A549 (cell line): Measurements from ENCODE around the gene ADGRE1. TPM values are rescaled to one million over a fixed set of nuclear protein-coding genes. Genes with fewer than 3 reads are reported as not detected.
A peak's percentile ranks its signal among the peaks of the same experiment; 100 is the strongest.

Experiments
- ATAC-seq, 2 experiments: fragments of 200-7000 bp in 1 of 2; fragments of >200 bp in 1 of 2; cut with Nextera tagmentation in 1 of 2; cut with Tn5 transposase in 1 of 2; 3 replicates each; pipeline versions ENCODE4 v1.8.0 to v1.9.1; 2018 to 2020; ENCODE audit warnings: mild to moderate bottlenecking in 1 of 2, moderate library complexity in 1 of 2
- CTCF ChIA-PET: fragments of 300-600 bp; sonication (Branson Sonifier 250); formaldehyde crosslinking; extraction: SDS; loops from one replicate; lab custom pipeline; 2021; ENCODE audit warnings: antibody characterized with exemption, inconsistent platforms; lab: Yijun Ruan, JAX
- POLR2A ChIA-PET: fragments of 350-600 bp; formaldehyde crosslinking; extraction: SDS; loops from one replicate; lab custom pipeline; 2021; ENCODE audit warnings: antibody characterized with exemption, inconsistent platforms; lab: Yijun Ruan, JAX
- DNase-seq, 2 experiments: peaks; one replicate each; pipeline versions ENCODE4 v3.0.0 to v3.0.0-alpha.2; 2011 to 2016; ENCODE audit warnings: low read depth in 1 of 2, low spot score in 1 of 2
- FAIRE-seq: peaks from 2 replicates; lab custom pipeline; 2011; peaks lifted over from hg19 to GRCh38; lab: Jason Lieb, UNC
- H3K27ac ChIP-seq, 2 experiments: fragments of >200 bp; sonication (Bioruptor Twin); formaldehyde crosslinking; 3 replicates each; pipeline ENCODE4 v1.5.1; 2016 to 2017
- H3K4me1 ChIP-seq: fragments of >200 bp; sonication (Bioruptor Twin); formaldehyde crosslinking; 3 replicates; pipeline ENCODE4 v1.6.1; 2016
- H3K4me2 ChIP-seq: fragments of >200 bp; sonication (Bioruptor Twin); formaldehyde crosslinking; 3 replicates; pipeline ENCODE4 v1.6.1; 2016
- H3K4me3 ChIP-seq: fragments of >200 bp; sonication (Bioruptor Twin); formaldehyde crosslinking; 3 replicates; pipeline ENCODE4 v1.5.1; 2016
- H3K9me3 ChIP-seq: fragments of >200 bp; sonication (Bioruptor Twin); formaldehyde crosslinking; 3 replicates; pipeline ENCODE4 v1.6.1; 2016
- BCL3 ChIP-seq: fragments of >200 bp; sonication (Bioruptor Twin); formaldehyde crosslinking; IDR thresholded peaks from 3 replicates; pipeline ENCODE4 v1.6.1; 2016
- CBX2 ChIP-seq: fragments of 200-600 bp; sonication (generic); IDR thresholded peaks from 2 replicates; pipeline ENCODE4 v1.6.1; 2016; ENCODE audit warnings: low read depth, mild to moderate bottlenecking, borderline replicate concordance
- CEBPB ChIP-seq, 2 experiments: fragments of >200 bp in 1 of 2; sonication (Bioruptor Twin) in 1 of 2; formaldehyde crosslinking in 1 of 2; IDR thresholded peaks; 2 replicates each; pipeline ENCODE4 v1.6.1; 2012 to 2016
- CHD2 ChIP-seq: fragments of 150-350 bp; IDR thresholded peaks from 2 replicates; pipeline ENCODE4 v1.6.1; 2014; ENCODE audit warnings: low read length; ENCODE audit not compliant: partially characterized antibody
- CHD4 ChIP-seq: fragments of 200-600 bp; sonication (generic); IDR thresholded peaks from 2 replicates; pipeline ENCODE4 v1.6.1; 2016; ENCODE audit warnings: antibody characterized with exemption, mild to moderate bottlenecking, borderline replicate concordance
- ESRRA ChIP-seq: fragments of 150-350 bp; IDR thresholded peaks from 2 replicates; pipeline ENCODE4 v1.6.1; 2014; ENCODE audit warnings: mild to moderate bottlenecking, low read length, borderline replicate concordance
- HEYL ChIP-seq: fragments of 250-450 bp; sonication (Bioruptor Pico); IDR thresholded peaks from 2 replicates; pipeline ENCODE4 v1.8.0; 2021; ENCODE audit warnings: mild to moderate bottlenecking, moderate library complexity
- HMGXB4 ChIP-seq: fragments of 250-450 bp; sonication (Bioruptor Pico); IDR thresholded peaks from 2 replicates; pipeline ENCODE4 v1.5.0; 2021; ENCODE audit warnings: mild to moderate bottlenecking, moderate library complexity, borderline replicate concordance
- HOXB13 ChIP-seq: fragments of 250-450 bp; sonication (Bioruptor Pico); IDR thresholded peaks from 2 replicates; pipeline ENCODE4 v1.5.0; 2020; ENCODE audit warnings: low read depth, mild to moderate bottlenecking, moderate library complexity
- MAX ChIP-seq: IDR thresholded peaks from 2 replicates; pipeline ENCODE4 v1.6.1; 2012
- MYC ChIP-seq: IDR thresholded peaks from 2 replicates; pipeline ENCODE4 v1.6.1; 2012; ENCODE audit warnings: mild to moderate bottlenecking, inconsistent platforms, low read length, improper control_type of control experiment, borderline replicate concordance
- PHF8 ChIP-seq: fragments of 200-600 bp; sonication (generic); IDR thresholded peaks from 2 replicates; pipeline ENCODE4 v1.6.1; 2016; ENCODE audit warnings: low read depth, mild to moderate bottlenecking, antibody characterized with exemption, moderate library complexity, borderline replicate concordance
- POLR2AphosphoS2 ChIP-seq: conservative IDR thresholded peaks from 2 replicates; pipeline ENCODE4 v1.6.1; 2012; ENCODE audit warnings: low read length, improper control_type of control experiment, inconsistent platforms
- RAD21 ChIP-seq, 2 experiments: fragments of >200 bp in 1 of 2; sonication (Bioruptor Twin) in 1 of 2; formaldehyde crosslinking in 1 of 2; IDR thresholded peaks in 1 of 2; conservative IDR thresholded peaks in 1 of 2; 2 replicates in 1 of 2; 3 replicates in 1 of 2; pipeline ENCODE4 v1.6.1; 2012 to 2018; ENCODE audit warnings: inconsistent platforms in 1 of 2
- RARB ChIP-seq: fragments of 250-450 bp; sonication (Bioruptor Pico); IDR thresholded peaks from 2 replicates; pipeline ENCODE4 v1.8.0; 2021; ENCODE audit warnings: mild to moderate bottlenecking, moderate library complexity
- RCOR1 ChIP-seq: fragments of 150-350 bp; IDR thresholded peaks from 2 replicates; pipeline ENCODE4 v1.6.1; 2014; ENCODE audit warnings: antibody characterized with exemption, low read length, low read depth
- SREBF2 ChIP-seq: fragments of 450-650 bp; IDR thresholded peaks from 2 replicates; pipeline ENCODE4 v1.6.1; 2014; ENCODE audit warnings: mild to moderate bottlenecking, moderate library complexity
- TP53 ChIP-seq: fragments of 250-450 bp; sonication (Bioruptor Pico); IDR thresholded peaks from 2 replicates; pipeline ENCODE4 v1.5.0; 2021; ENCODE audit warnings: mild to moderate bottlenecking, moderate library complexity
- USF2 ChIP-seq: fragments of 450-650 bp; IDR thresholded peaks from 2 replicates; pipeline ENCODE4 v1.6.1; 2014; ENCODE audit warnings: antibody characterized with exemption
- ZFP36 ChIP-seq: fragments of 450-650 bp; IDR thresholded peaks from 2 replicates; pipeline ENCODE4 v1.6.1; 2014; ENCODE audit warnings: borderline replicate concordance; ENCODE audit not compliant: partially characterized antibody
- ZSCAN20 ChIP-seq: fragments of 250-450 bp; sonication (Bioruptor Pico); IDR thresholded peaks from 2 replicates; pipeline ENCODE4 v1.8.0; 2022; ENCODE audit warnings: mild to moderate bottlenecking, moderate library complexity
- WGBS: methylation state at CpG from one replicate; pipeline ENCODE4 v1.1.6; 2017; ENCODE audit errors: missing lambda C conversion rate; 5-methylcytosine and 5-hydroxymethylcytosine counted together
- polyA plus RNA-seq, 4 experiments: library from polyadenylated mRNA; depleted of rRNA in 3 of 4; stranded (reverse); fragments of >200 nt; fragmentation: RNase III in 1 of 4; extraction: RNeasy Plus Mini Kit Qiagen cat#74134 plus additional on column Dnase treatment in 1 of 4; gene quantifications; 2 replicates in 3 of 4; 3 replicates in 1 of 4; pipeline ENCODE4 v1.2.3, GENCODE V29; 2011 to 2017

The ADGRE1 gene
- polyA plus RNA-seq, 2 of the 4 experiments (the other 2 are of a cell fraction) = 3.6 to 4.8 TPM

GRCh38 chr19:6916952-6917351 is 29.6 kb downstream of the ADGRE1 start:
- Histone ChIP-seq H3K4me1 (no peaks in the 10 kb centered on the region), H3K27ac (no peak overlapping the region), H3K4me3 (no peak overlapping the region), H3K9me3 (peaks cover 17% of the 10 kb centered on the region; the same call in 2 of the 3 replicates), H3K4me2 (no peak overlapping the region)
- no peak for FAIRE-seq
- TF ChIP-seq RAD21 (conservative IDR thresholded peaks at IDR 0.05 in 1 of 2, IDR thresholded peaks at IDR 0.05 in 1 of 2) = no peak
- TF ChIP-seq MAX = no peak
- no peak for TF ChIP-seq HEYL
- no peak for TF ChIP-seq CBX2
- 55% methylated on average over 3 of the region's 3 CpGs for WGBS
- no peak for ATAC-seq
- ChIA-PET POLR2A (no interaction called here), CTCF (no interaction called here)
- DNase-seq = no peak

GRCh38 chr19:6925386-6925785 is 38.0 kb downstream of the ADGRE1 start:
- TF ChIP-seq CEBPB (IDR thresholded peaks at IDR 0.05) = no peak
- TF ChIP-seq ZFP36 = no peak
- TF ChIP-seq MYC = no peak
- no peak for TF ChIP-seq USF2
- no peak for TF ChIP-seq HMGXB4 (CRISPR knock-in tag)
- TF ChIP-seq HOXB13 (CRISPR knock-in tag) = no peak
- TF ChIP-seq PHF8 = no peak
- TF ChIP-seq RARB (CRISPR knock-in tag) = no peak
- TF ChIP-seq TP53 (CRISPR knock-in tag) = no peak
- no peak for TF ChIP-seq CHD4
- no peak for TF ChIP-seq ESRRA
- no peak for TF ChIP-seq CHD2
- no peak for TF ChIP-seq SREBF2
- TF ChIP-seq ZSCAN20 = no peak
- no peak for TF ChIP-seq POLR2AphosphoS2
- no peak for TF ChIP-seq RCOR1
- TF ChIP-seq BCL3 = no peak
- TF ChIP-seq, all 56 proteins: peak for 0
- DNase-seq = no peak
- no peak for FAIRE-seq
- POLR2A ChIA-PET = interaction anchor here (0.6 kb wide), 1 partner anchor 70 kb away, joined by 3 read pairs; no protein-coding TSS in a partner anchor
- no peak; a peak in 1 of 6 replicates for ATAC-seq
- H3K9me3 ChIP-seq = 0 out of 3 replicates have a peak, but pooled peaks cover 9% of the 10 kb centered on the region
- H3K4me3 ChIP-seq = no peak overlapping the region
- peak overlapping the region; percentile 64 to 81 for H3K27ac ChIP-seq
- WGBS = 85% methylated on average over 7 of the region's 7 CpGs
- CTCF ChIA-PET = no interaction called here
- no peaks in the 10 kb centered on the region for H3K4me1 ChIP-seq
- peak overlapping the region; percentile 84 for H3K4me2 ChIP-seq
